KOPT-K1 (cell line): ENCODE measurements around the gene SYN1.

Experiments used
- H3K27ac ChIP-seq: fragments of 200-600 bp; sonication (generic); 2 replicates; pipeline ENCODE4 v1.5.1; 2016; ENCODE audit warnings: antibody characterized with exemption, mild to moderate bottlenecking, low read depth, low read length; ENCODE audit not compliant: poor library complexity, severe bottlenecking
- H3K36me3 ChIP-seq: fragments of 200-600 bp; sonication (generic); 2 replicates; pipeline ENCODE4 v1.5.1; 2017; ENCODE audit warnings: antibody characterized with exemption, mild to moderate bottlenecking, low read length, moderate library complexity; ENCODE audit not compliant: insufficient read depth
- H3K9me3 ChIP-seq: fragments of 200-600 bp; sonication (generic); 2 replicates; pipeline ENCODE4 v1.5.1; 2017; ENCODE audit warnings: antibody characterized with exemption, low read length, mild to moderate bottlenecking; ENCODE audit not compliant: insufficient read depth, poor library complexity, severe bottlenecking

The SYN1 gene

GRCh38 chrX:47590984-47591383 is 28.7 kb downstream of the SYN1 start:
- Histone ChIP-seq H3K9me3 (no peaks in the 10 kb centered on the region), H3K27ac (no peak overlapping the region), H3K36me3 (no peaks in the 10 kb centered on the region)

- no peaks in the 10 kb centered on the region for H3K36me3 ChIP-seq
- no peaks in the 10 kb centered on the region for H3K9me3 ChIP-seq
- no peak overlapping the region for H3K27ac ChIP-seq
Measured at GRCh38 chrX:47587906-47588735, 31.5 kb downstream of the SYN1 start.

- no peaks in the 10 kb centered on the region for H3K36me3 ChIP-seq
- H3K9me3 ChIP-seq: no peaks in the 10 kb centered on the region
- no peak overlapping the region for H3K27ac ChIP-seq
Measured at GRCh38 chrX:47587091-47587891, 32.4 kb downstream of the SYN1 start.

- no peaks in the 10 kb centered on the region for H3K9me3 ChIP-seq
- no peaks in the 10 kb centered on the region for H3K36me3 ChIP-seq
- no peak overlapping the region for H3K27ac ChIP-seq
Measured at GRCh38 chrX:47586043-47586787, 33.4 kb downstream of the SYN1 start.

GRCh38 chrX:47585273-47585672 is 34.4 kb downstream of the SYN1 start:
- no peaks in the 10 kb centered on the region for H3K36me3 ChIP-seq
- no peaks in the 10 kb centered on the region for H3K9me3 ChIP-seq
- no peak overlapping the region for H3K27ac ChIP-seq

- no peaks in the 10 kb centered on the region for H3K9me3 ChIP-seq
Measured at GRCh38 chrX:47584714-47585113, 34.9 kb downstream of the SYN1 start.

GRCh38 chrX:47583240-47583861 is 36.3 kb downstream of the SYN1 start:
- Histone ChIP-seq H3K9me3 (no peaks in the 10 kb centered on the region), H3K36me3 (no peaks in the 10 kb centered on the region), H3K27ac (no peak overlapping the region)

More at GRCh38 chrX:47584714-47585113, 34.9 kb downstream of the SYN1 start:
- Histone ChIP-seq H3K27ac (no peak overlapping the region), H3K36me3 (no peaks in the 10 kb centered on the region)

- H3K27ac ChIP-seq: peak within 1 kb of the TSS; percentile 25
- no peaks in the 10 kb centered on the region for H3K36me3 ChIP-seq
- no peaks in the 10 kb centered on the region for H3K9me3 ChIP-seq
Measured at GRCh38 chrX:47581731-47582647, 37.7 kb downstream of the SYN1 start, which contains the start of gene TIMP1. TIMP1 (plus strand) TSS chrX:47582436; CDS start chrX:47583416, 980 bp downstream.

GRCh38 chrX:47579537-47579936 is 40.1 kb downstream of the SYN1 start:
- no peaks in the 10 kb centered on the region for H3K36me3 ChIP-seq
- H3K27ac ChIP-seq: no peak overlapping the region
- H3K9me3 ChIP-seq: no peaks in the 10 kb centered on the region

- Histone ChIP-seq H3K9me3 (no peaks in the 10 kb centered on the region), H3K36me3 (no peaks in the 10 kb centered on the region), H3K27ac (no peak overlapping the region)
Measured at GRCh38 chrX:47578692-47579091, 41.0 kb downstream of the SYN1 start.

GRCh38 chrX:47577901-47578300 is 41.8 kb downstream of the SYN1 start:
- H3K27ac ChIP-seq: no peak overlapping the region
- H3K36me3 ChIP-seq: no peaks in the 10 kb centered on the region
- no peaks in the 10 kb centered on the region for H3K9me3 ChIP-seq

- no peaks in the 10 kb centered on the region for H3K9me3 ChIP-seq
- H3K36me3 ChIP-seq: no peaks in the 10 kb centered on the region
- H3K27ac ChIP-seq: no peak overlapping the region
Measured at GRCh38 chrX:47577424-47577823, 42.2 kb downstream of the SYN1 start.

- H3K36me3 ChIP-seq: peaks cover 9% of the 10 kb centered on the region; the same call in 1 of the 2 replicates
- H3K27ac ChIP-seq: no peak overlapping the region
- H3K9me3 ChIP-seq: no peaks in the 10 kb centered on the region
Measured at GRCh38 chrX:47576021-47576898, 43.4 kb downstream of the SYN1 start.
